HCT116 (cell line): ENCODE measurements around the gene ADRA2A. TPM values are rescaled to one million over a fixed set of nuclear protein-coding genes. Genes with fewer than 3 reads are reported as not detected.

ENCODE experiments used
- ATAC-seq: fragments of 200-7000 bp; cut with Tn5 transposase; 2 replicates; pipeline ENCODE4 v1.9.1; 2020; ENCODE audit warnings: mild to moderate bottlenecking, moderate library complexity
- BruUV-seq: library from RNA; stranded (reverse); fragments of 400-500 nt; replicated peaks from 2 replicates; lab custom pipeline; 2021; lab: Mats Ljungman, UMichigan
- CTCF ChIA-PET: fragments of 300-600 bp; sonication (Branson Sonifier 250); formaldehyde crosslinking; loops from one replicate; lab custom pipeline; 2021; ENCODE audit warnings: antibody characterized with exemption; lab: Charles Lee
- POLR2A ChIA-PET: fragments of 300-600, 350-600 bp; sonication (Branson Sonifier 250); formaldehyde crosslinking; loops from one replicate; lab custom pipeline; 2021; ENCODE audit warnings: antibody characterized with exemption; lab: Charles Lee
- RAD21 ChIA-PET, 2 experiments: fragments of 300-600 bp; sonication (Branson Sonifier 250); formaldehyde crosslinking; loops; one replicate each; lab custom pipeline; 2023; ENCODE audit warnings: low total read pairs in 2 of 2; ENCODE audit not compliant: uncharacterized antibody in 2 of 2, unreplicated experiment in 2 of 2, low non-redundant PET in 1 of 2; lab: Charles Lee
- DNase-seq: peaks from one replicate; pipeline ENCODE4 v3.0.0-alpha.2; 2010; ENCODE audit warnings: low read depth, low spot score
- H2AFZ ChIP-seq: fragments of 200-600 bp; shearing (Covaris generic), sonication (generic); 2 replicates; pipeline ENCODE4 v1.6.1; 2017; ENCODE audit warnings: low read depth, mixed run types, mixed read lengths, antibody characterized with exemption, low read length; ENCODE audit not compliant: poor library complexity, severe bottlenecking
- H3K27ac ChIP-seq: 2 replicates; pipeline ENCODE4 v1.5.1; 2012; ENCODE audit warnings: low read depth, low read length
- H3K27me3 ChIP-seq: fragments of 200-600 bp; sonication (generic); 2 replicates; pipeline ENCODE4 v1.6.1; 2016; ENCODE audit warnings: mixed run types, low read length, mixed read lengths; ENCODE audit not compliant: insufficient read depth
- H3K36me3 ChIP-seq, 2 experiments: fragments of 200-500 bp in 1 of 2; fragments of 200-600 bp in 1 of 2; sonication (Bioruptor generic) in 1 of 2; sonication (generic) in 1 of 2; 2 replicates each; pipeline versions ENCODE4 v1.5.1 to v1.6.1; 2014 to 2016; ENCODE audit warnings: low read length in 2 of 2, inconsistent platforms in 1 of 2, mixed read lengths in 1 of 2, mixed run types in 1 of 2; ENCODE audit not compliant: insufficient read depth in 2 of 2, control insufficient read depth in 1 of 2
- H3K4me1 ChIP-seq, 2 experiments: fragments of 200-600 bp in 1 of 2; sonication (generic) in 1 of 2; 2 replicates each; pipeline versions ENCODE4 v1.5.1 to v1.6.1; 2012 to 2017; ENCODE audit warnings: low read length in 2 of 2, inconsistent platforms in 1 of 2, mild to moderate bottlenecking in 1 of 2, mixed read lengths in 1 of 2, mixed run types in 1 of 2, moderate library complexity in 1 of 2; ENCODE audit not compliant: insufficient read depth in 2 of 2, control insufficient read depth in 1 of 2
- H3K4me2 ChIP-seq: fragments of 200-600 bp; sonication (generic); 2 replicates; pipeline ENCODE4 v1.6.1; 2017; ENCODE audit warnings: mixed run types, low read length, mixed read lengths
- H3K4me3 ChIP-seq, 2 experiments: fragments of 200-600 bp in 1 of 2; sonication (generic) in 1 of 2; replicated peaks in 1 of 2; 2 replicates each; pipeline ENCODE4 v1.5.1; 2011 to 2016; ENCODE audit warnings: low read length in 2 of 2, control low read depth in 1 of 2, low read depth in 1 of 2, mild to moderate bottlenecking in 1 of 2, mixed read lengths in 1 of 2, mixed run types in 1 of 2
- H3K79me2 ChIP-seq: fragments of 200-600 bp; sonication (generic); 2 replicates; pipeline ENCODE4 v1.6.1; 2017; ENCODE audit warnings: mild to moderate bottlenecking, mixed run types, low read length, moderate library complexity, mixed read lengths; ENCODE audit not compliant: insufficient read depth
- H3K9ac ChIP-seq: fragments of 200-600 bp; sonication (generic); 2 replicates; pipeline ENCODE4 v1.6.1; 2016; ENCODE audit warnings: low read length, mixed read lengths
- H3K9me2 ChIP-seq: fragments of 200-600 bp; sonication (generic), shearing (Covaris generic); 2 replicates; pipeline ENCODE4 v1.6.1; 2017; ENCODE audit warnings: mixed run types, mild to moderate bottlenecking, moderate library complexity; ENCODE audit not compliant: insufficient read depth
- H3K9me3 ChIP-seq, 2 experiments: fragments of 200-500 bp in 1 of 2; fragments of 200-600 bp in 1 of 2; sonication (Bioruptor generic) in 1 of 2; sonication (generic) in 1 of 2; 2 replicates each; pipeline ENCODE4 v1.6.1; 2014 to 2017; ENCODE audit warnings: low read length in 2 of 2, mixed read lengths in 2 of 2, inconsistent platforms in 1 of 2, low read depth in 1 of 2, mild to moderate bottlenecking in 1 of 2, mixed run types in 1 of 2, moderate library complexity in 1 of 2; ENCODE audit not compliant: control insufficient read depth in 1 of 2, insufficient read depth in 1 of 2
- H4K20me1 ChIP-seq: fragments of 200-600 bp; sonication (generic), shearing (Covaris generic); 2 replicates; pipeline ENCODE4 v1.6.1; 2017; ENCODE audit warnings: mixed run types, mild to moderate bottlenecking, moderate library complexity; ENCODE audit not compliant: insufficient read depth
- CBX3 ChIP-seq: IDR thresholded peaks from 2 replicates; pipeline ENCODE4 v1.6.1; 2012; ENCODE audit warnings: low read depth
- EGR1 ChIP-seq: IDR thresholded peaks from 2 replicates; pipeline ENCODE4 v1.6.1; 2012; ENCODE audit warnings: low read depth
- ELF1 ChIP-seq: IDR thresholded peaks from 2 replicates; pipeline ENCODE4 v1.6.1; 2012; ENCODE audit warnings: low read depth, borderline replicate concordance
- EZH2phosphoT487 ChIP-seq: fragments of 200-600 bp; IDR thresholded peaks from 2 replicates; pipeline ENCODE4 v1.6.1; 2018; ENCODE audit warnings: antibody characterized with exemption, borderline replicate concordance
- POLR2A ChIP-seq: IDR thresholded peaks from 2 replicates; pipeline ENCODE4 v1.7.0; 2011; ENCODE audit warnings: borderline replicate concordance; ENCODE audit not compliant: insufficient read depth, insufficient read length; ENCODE audit errors: extremely low read depth
- POLR2AphosphoS5 ChIP-seq: IDR thresholded peaks from 2 replicates; pipeline ENCODE4 v1.6.1; 2011; ENCODE audit warnings: mild to moderate bottlenecking, low read depth, low read length, moderate library complexity
- RAD21 ChIP-seq: IDR thresholded peaks from 2 replicates; pipeline ENCODE4 v1.6.1; 2012; ENCODE audit warnings: low read depth, mild to moderate bottlenecking
- SP1 ChIP-seq: IDR thresholded peaks from 2 replicates; pipeline ENCODE4 v1.6.1; 2012; ENCODE audit warnings: low read depth
- SRF ChIP-seq: IDR thresholded peaks from 2 replicates; pipeline ENCODE4 v1.6.1; 2012; ENCODE audit warnings: low read depth
- TCF7L2 ChIP-seq: IDR thresholded peaks from 2 replicates; pipeline ENCODE4 v1.7.0; 2011; ENCODE audit warnings: borderline replicate concordance, inconsistent platforms; ENCODE audit not compliant: insufficient read depth, insufficient read length; ENCODE audit errors: extremely low read depth
- intact Hi-C: fragments of 100-400 bp; cut with micrococcal nuclease; formaldehyde crosslinking; loops from 2 replicates; pipeline ENCODE4 v1.10.0; 2022
- total RNA-seq: library from RNA; stranded (reverse); gene quantifications from one replicate; pipeline ENCODE4 v1.2.1, GENCODE V29; 2021; ENCODE audit not compliant: unreplicated experiment
- TF ChIP-seq, protein P1 (sequence below): IDR thresholded peaks from 2 replicates; pipeline ENCODE4 v1.6.1; 2011; ENCODE audit warnings: mild to moderate bottlenecking, low read length, moderate library complexity; ENCODE audit not compliant: insufficient replicate concordance; ENCODE audit errors: extremely low read depth
- TF ChIP-seq, protein P2 (sequence below): IDR thresholded peaks from 2 replicates; pipeline ENCODE4 v1.6.1; 2012
- TF ChIP-seq, protein P3 (sequence below), 3 experiments: fragments of 200-600 bp in 1 of 3; sonication (generic) in 1 of 3; IDR thresholded peaks in 2 of 3; conservative IDR thresholded peaks in 1 of 3; 2 replicates each; pipeline ENCODE4 v1.5.1; 2012 to 2017; ENCODE audit warnings: low read depth in 2 of 3, low read length in 2 of 3, antibody characterized with exemption in 1 of 3, borderline replicate concordance in 1 of 3, control low read depth in 1 of 3, mild to moderate bottlenecking in 1 of 3, mixed read lengths in 1 of 3, mixed run types in 1 of 3, moderate library complexity in 1 of 3; ENCODE audit not compliant: insufficient read depth in 1 of 3
- TF ChIP-seq, protein P4 (sequence below): IDR thresholded peaks from 2 replicates; pipeline ENCODE4 v1.6.1; 2012; ENCODE audit warnings: low read depth

Gene ADRA2A
- total RNA-seq, 1 experiment from 2014 or later, result 0.15 TPM

GRCh38 chr10:111114758-111115500 lies 38.1 kb downstream of the ADRA2A start (continued):
- no peak for TF ChIP-seq ELF1
- TF ChIP-seq CBX3, result no peak
- TF ChIP-seq RAD21, result no peak
- no peak for TF ChIP-seq POLR2AphosphoS5
- TF ChIP-seq, protein P1, sequence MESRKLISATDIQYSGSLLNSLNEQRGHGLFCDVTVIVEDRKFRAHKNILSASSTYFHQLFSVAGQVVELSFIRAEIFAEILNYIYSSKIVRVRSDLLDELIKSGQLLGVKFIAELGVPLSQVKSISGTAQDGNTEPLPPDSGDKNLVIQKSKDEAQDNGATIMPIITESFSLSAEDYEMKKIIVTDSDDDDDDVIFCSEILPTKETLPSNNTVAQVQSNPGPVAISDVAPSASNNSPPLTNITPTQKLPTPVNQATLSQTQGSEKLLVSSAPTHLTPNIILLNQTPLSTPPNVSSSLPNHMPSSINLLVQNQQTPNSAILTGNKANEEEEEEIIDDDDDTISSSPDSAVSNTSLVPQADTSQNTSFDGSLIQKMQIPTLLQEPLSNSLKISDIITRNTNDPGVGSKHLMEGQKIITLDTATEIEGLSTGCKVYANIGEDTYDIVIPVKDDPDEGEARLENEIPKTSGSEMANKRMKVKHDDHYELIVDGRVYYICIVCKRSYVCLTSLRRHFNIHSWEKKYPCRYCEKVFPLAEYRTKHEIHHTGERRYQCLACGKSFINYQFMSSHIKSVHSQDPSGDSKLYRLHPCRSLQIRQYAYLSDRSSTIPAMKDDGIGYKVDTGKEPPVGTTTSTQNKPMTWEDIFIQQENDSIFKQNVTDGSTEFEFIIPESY, result no peak
- TF ChIP-seq, protein P2, sequence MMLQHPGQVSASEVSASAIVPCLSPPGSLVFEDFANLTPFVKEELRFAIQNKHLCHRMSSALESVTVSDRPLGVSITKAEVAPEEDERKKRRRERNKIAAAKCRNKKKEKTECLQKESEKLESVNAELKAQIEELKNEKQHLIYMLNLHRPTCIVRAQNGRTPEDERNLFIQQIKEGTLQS, result no peak
- TF ChIP-seq TCF7L2, result no peak
- TF ChIP-seq EGR1, result no peak
- no peak for TF ChIP-seq EZH2phosphoT487
- TF ChIP-seq SP1, result no peak

DNA sequence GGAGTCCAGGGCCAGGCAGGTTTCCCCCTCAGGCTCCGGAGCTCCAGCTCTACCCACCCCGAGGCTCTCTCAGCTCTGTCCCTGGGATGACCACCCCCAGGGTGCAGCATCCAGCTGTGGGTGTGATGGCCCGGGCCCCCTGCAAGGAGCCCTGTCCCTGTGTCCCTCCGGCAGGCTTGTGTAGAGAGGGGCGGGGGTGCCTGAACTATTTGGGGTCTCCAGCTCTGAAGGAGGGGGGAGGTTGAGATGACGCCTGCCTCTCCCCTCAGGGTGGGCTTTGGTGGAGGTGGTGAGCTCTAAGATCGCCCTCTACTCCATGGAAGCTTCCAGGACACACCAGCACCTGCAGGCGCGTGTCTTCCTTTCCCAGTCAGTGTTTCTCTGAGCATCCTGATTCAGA lies 39.4 kb downstream of the ADRA2A start:
- no peak overlapping the region for H3K4me3 ChIP-seq
- H3K79me2 ChIP-seq, result no peaks in the 10 kb centered on the region
- no peak overlapping the region for H3K9ac ChIP-seq
- no peaks in the 10 kb centered on the region for H3K36me3 ChIP-seq
- no peaks in the 10 kb centered on the region for H3K9me2 ChIP-seq
- no peak overlapping the region for H3K27ac ChIP-seq
- TF ChIP-seq, protein P3, sequence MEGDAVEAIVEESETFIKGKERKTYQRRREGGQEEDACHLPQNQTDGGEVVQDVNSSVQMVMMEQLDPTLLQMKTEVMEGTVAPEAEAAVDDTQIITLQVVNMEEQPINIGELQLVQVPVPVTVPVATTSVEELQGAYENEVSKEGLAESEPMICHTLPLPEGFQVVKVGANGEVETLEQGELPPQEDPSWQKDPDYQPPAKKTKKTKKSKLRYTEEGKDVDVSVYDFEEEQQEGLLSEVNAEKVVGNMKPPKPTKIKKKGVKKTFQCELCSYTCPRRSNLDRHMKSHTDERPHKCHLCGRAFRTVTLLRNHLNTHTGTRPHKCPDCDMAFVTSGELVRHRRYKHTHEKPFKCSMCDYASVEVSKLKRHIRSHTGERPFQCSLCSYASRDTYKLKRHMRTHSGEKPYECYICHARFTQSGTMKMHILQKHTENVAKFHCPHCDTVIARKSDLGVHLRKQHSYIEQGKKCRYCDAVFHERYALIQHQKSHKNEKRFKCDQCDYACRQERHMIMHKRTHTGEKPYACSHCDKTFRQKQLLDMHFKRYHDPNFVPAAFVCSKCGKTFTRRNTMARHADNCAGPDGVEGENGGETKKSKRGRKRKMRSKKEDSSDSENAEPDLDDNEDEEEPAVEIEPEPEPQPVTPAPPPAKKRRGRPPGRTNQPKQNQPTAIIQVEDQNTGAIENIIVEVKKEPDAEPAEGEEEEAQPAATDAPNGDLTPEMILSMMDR (IDR thresholded peaks at IDR 0.05 in 2 of 3, conservative IDR thresholded peaks at IDR 0.05 in 1 of 3; ENCODE audit: borderline replicate concordance in 1 of 3, insufficient read depth in 1 of 3, low read depth in 2 of 3, low read length in 2 of 3), result no peak
- TF ChIP-seq POLR2A (no peak), SP1 (no peak), SRF (no peak)
- TF ChIP-seq, protein P4, sequence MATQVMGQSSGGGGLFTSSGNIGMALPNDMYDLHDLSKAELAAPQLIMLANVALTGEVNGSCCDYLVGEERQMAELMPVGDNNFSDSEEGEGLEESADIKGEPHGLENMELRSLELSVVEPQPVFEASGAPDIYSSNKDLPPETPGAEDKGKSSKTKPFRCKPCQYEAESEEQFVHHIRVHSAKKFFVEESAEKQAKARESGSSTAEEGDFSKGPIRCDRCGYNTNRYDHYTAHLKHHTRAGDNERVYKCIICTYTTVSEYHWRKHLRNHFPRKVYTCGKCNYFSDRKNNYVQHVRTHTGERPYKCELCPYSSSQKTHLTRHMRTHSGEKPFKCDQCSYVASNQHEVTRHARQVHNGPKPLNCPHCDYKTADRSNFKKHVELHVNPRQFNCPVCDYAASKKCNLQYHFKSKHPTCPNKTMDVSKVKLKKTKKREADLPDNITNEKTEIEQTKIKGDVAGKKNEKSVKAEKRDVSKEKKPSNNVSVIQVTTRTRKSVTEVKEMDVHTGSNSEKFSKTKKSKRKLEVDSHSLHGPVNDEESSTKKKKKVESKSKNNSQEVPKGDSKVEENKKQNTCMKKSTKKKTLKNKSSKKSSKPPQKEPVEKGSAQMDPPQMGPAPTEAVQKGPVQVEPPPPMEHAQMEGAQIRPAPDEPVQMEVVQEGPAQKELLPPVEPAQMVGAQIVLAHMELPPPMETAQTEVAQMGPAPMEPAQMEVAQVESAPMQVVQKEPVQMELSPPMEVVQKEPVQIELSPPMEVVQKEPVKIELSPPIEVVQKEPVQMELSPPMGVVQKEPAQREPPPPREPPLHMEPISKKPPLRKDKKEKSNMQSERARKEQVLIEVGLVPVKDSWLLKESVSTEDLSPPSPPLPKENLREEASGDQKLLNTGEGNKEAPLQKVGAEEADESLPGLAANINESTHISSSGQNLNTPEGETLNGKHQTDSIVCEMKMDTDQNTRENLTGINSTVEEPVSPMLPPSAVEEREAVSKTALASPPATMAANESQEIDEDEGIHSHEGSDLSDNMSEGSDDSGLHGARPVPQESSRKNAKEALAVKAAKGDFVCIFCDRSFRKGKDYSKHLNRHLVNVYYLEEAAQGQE, result no peak
- TF ChIP-seq, all 23 proteins: peak for 0
- H4K20me1 ChIP-seq, result no peaks in the 10 kb centered on the region
- BruUV-seq, result no TSS peak
- H3K4me1 ChIP-seq, result peaks cover 0 to 11% of the 10 kb centered on the region in 2 experiments; a peak in 2 of 4 replicates
- H3K9me3 ChIP-seq, result no peaks in the 10 kb centered on the region
- CTCF ChIA-PET, result no interaction called here
- no peak overlapping the region for H3K4me2 ChIP-seq
- intact Hi-C loops, result no loop called here
- ATAC-seq (no peak), DNase-seq (no peak)
- H2AFZ ChIP-seq, result no peak overlapping the region
- RAD21 ChIA-PET, result no interaction called here
- peaks cover 18% of the 10 kb centered on the region for H3K27me3 ChIP-seq
- POLR2A ChIA-PET, result no interaction called here
